ENCODE data around the gene ISCU. TPM values are rescaled to one million over a fixed set of nuclear protein-coding genes. Genes with fewer than 3 reads are reported as not detected.

Gene ISCU
- total RNA-seq, 4 donors from 2014 or later, result 189 to 297 (median 212) TPM

DNA sequence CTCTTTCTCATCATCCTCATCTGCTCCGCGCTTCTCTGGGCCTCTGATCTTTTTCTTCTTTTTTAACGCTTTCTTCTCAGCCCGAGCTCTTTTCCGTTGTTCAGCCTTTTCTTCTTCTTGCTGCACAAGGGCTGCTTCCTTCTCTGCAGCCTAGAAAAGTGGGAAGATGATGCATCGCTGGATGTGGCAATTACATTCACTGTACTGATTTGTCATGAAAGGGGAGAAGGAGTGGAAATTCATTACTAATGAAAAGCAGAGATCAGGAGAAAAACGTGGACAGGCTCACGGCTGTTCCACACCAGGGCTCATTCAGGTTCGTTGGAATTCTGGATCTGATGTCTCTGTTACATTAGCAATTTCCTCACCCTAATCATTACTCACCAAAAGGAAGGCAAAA is 32.2 kb upstream of the ISCU start:
- no peak for TF ChIP-seq CTCF (IDR thresholded peaks at IDR 0.05; ENCODE audit: low read depth)

GRCh38 chr12:108531929-108532848 is 30.2 kb upstream of the ISCU start:
- TF ChIP-seq CTCF (IDR thresholded peaks at IDR 0.05; ENCODE audit: low read depth), result no peak

GRCh38 chr12:108538146-108538545 is 24.2 kb upstream of the ISCU start:
- TF ChIP-seq CTCF (IDR thresholded peaks at IDR 0.05; ENCODE audit: low read depth), result no peak

DNA sequence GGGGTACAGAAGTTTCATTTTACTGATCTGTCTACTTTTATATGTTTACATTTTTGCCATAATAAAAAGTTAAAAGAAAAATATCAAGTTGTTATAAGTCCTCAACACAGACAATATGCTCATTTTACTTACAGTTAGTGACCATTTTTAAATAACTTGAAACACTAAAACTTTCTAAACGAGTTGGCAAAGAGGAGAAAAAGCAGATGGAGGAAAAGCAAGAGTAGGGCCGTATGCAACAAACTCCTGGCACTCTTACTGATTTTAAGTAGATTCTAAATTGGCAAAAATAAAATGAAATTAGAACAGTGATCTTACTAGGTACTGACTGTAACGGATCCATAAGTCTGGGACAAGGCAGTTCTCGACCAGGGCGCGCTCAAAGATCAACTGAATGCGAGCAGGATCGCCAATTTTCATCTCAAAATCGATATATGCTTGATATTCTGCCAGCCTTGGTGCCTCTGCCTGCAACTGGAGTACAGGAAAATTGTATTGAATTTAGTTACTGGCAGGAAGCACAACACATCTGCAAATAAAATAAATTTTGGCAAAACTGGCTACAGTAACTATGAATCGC is 23.7 kb upstream of the ISCU start:
- no peak for TF ChIP-seq CTCF (IDR thresholded peaks at IDR 0.05; ENCODE audit: low read depth)

- no peak for TF ChIP-seq CTCF (IDR thresholded peaks at IDR 0.05; ENCODE audit: low read depth)
These were observed 20.1 kb upstream of the ISCU start for GRCh38 chr12:108542320-108542719.

DNA sequence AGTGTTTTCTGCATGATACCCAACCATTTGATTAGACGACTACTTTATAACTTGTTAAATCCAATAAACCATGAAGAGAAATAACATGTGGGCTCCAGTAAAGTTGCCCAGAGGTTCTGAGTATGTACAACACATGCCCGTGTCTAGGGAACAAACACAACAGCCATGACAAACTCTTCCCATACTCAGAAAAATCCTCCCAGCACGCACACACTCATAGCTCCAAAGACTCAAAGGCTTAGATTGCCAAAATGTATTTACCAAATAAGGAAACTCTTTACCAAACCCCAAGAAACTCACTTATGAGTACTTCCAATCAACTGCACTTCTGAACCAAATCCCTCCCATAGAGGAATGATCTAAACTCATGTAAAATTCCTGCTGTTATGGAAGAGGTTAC is 18.7 kb upstream of the ISCU start:
- no peak for TF ChIP-seq CTCF (IDR thresholded peaks at IDR 0.05; ENCODE audit: low read depth)

- TF ChIP-seq CTCF (IDR thresholded peaks at IDR 0.05; ENCODE audit: low read depth), result no peak
These were observed 14.7 kb upstream of the ISCU start for GRCh38 chr12:108547686-108548085.

Data from subcutaneous adipose tissue (tissue), 4 donors.